ENCODE data around the gene SLC9C2. TPM values are rescaled to one million over a fixed set of nuclear protein-coding genes. Genes with fewer than 3 reads are reported as not detected.
A peak's percentile ranks its signal among the peaks of the same experiment; 100 is the strongest.

SLC9C2 gene
- total RNA-seq, 1 experiment from 2014 or later: not detected

DNA sequence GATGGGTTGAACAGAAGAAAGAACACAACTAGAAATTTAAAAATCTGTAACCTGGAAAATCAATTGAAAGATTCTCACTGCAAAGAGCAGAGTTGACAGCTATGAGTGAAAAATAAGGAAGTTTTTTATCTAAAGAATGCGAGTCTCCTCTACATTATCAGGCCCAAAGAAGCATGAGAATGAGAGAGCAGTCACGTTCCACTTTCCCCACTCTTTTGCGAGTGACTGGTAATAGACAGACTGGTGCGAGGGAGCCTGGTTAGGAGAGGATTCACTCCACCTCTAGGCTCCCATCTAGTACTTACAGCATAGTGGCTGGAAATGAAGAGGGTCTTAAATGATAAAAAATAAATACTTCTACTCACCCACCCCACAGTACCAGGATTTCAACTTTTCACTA lies 73.8 kb downstream of the SLC9C2 start:
- no peaks in the 10 kb centered on the region for H3K36me3 Mint-ChIP-seq (ENCODE audit: insufficient read depth in 1 of 3, low read depth in 3 of 3)
- Histone ChIP-seq H3K79me1 (ENCODE audit: insufficient read depth, low read depth, low read length, poor library complexity, severe bottlenecking) (no peaks in the 10 kb centered on the region), H3T11ph (ENCODE audit: low read length) (no peak overlapping the region), H4K91ac (ENCODE audit: insufficient read length, low read depth, low read length) (no peak overlapping the region), H3K27me3 (ENCODE audit: insufficient read depth, low read length) (no peaks in the 10 kb centered on the region), H3K4me2 (ENCODE audit: insufficient read depth, insufficient read length, low read length) (no peak overlapping the region), H2BK5ac (ENCODE audit: insufficient read length, low read length) (no peak overlapping the region), H3K23me2 (ENCODE audit: insufficient read length, low read depth, low read length, poor library complexity, severe bottlenecking) (no peaks in the 10 kb centered on the region), H3K27ac (ENCODE audit: insufficient read length, low read depth, low read length) (no peak overlapping the region), H3K23ac (ENCODE audit: insufficient read length, low read depth, low read length) (no peak overlapping the region), H2BK12ac (ENCODE audit: insufficient read length, low read depth, low read length) (no peak overlapping the region), H4K5ac (ENCODE audit: insufficient read length, low read depth, low read length) (no peak overlapping the region), H2AFZ (ENCODE audit: low read length) (no peak overlapping the region), H4K8ac (replicated peaks; ENCODE audit: insufficient read length, low read depth, low read length) (no peak overlapping the region), H3K79me2 (ENCODE audit: insufficient read depth, low read length) (no peaks in the 10 kb centered on the region), H4K20me1 (ENCODE audit: control insufficient read depth, insufficient read depth, insufficient read length) (no peaks in the 10 kb centered on the region), H2BK120ac (ENCODE audit: low read depth, low read length, poor library complexity, severe bottlenecking) (no peak overlapping the region), H2BK20ac (ENCODE audit: low read depth, low read length, poor library complexity, severe bottlenecking) (no peak overlapping the region), H3K4ac (ENCODE audit: low read depth, low read length) (no peak overlapping the region), H3K4me1 (ENCODE audit: insufficient read depth, low read length) (peaks cover 6% of the 10 kb centered on the region; the same call in 1 of the 2 replicates), H2AK5ac (ENCODE audit: insufficient read length, low read length) (no peak overlapping the region), H2BK15ac (ENCODE audit: low read depth, low read length) (no peak overlapping the region), H3K9ac (ENCODE audit: extremely low read depth, insufficient read length, low read length) (no peak overlapping the region), H3K56ac (ENCODE audit: insufficient read length, low read depth, low read length) (no peak overlapping the region), H3K18ac (ENCODE audit: insufficient read length, low read depth, low read length) (no peak overlapping the region), H3K14ac (ENCODE audit: insufficient read depth, low read length) (no peak overlapping the region), H3K9me3 (ENCODE audit: control insufficient read depth, low read depth, low read length) (no peaks in the 10 kb centered on the region)
- no peaks in the 10 kb centered on the region for H3K27me3 Mint-ChIP-seq (ENCODE audit: low read depth)
- TF ChIP-seq, protein P1, sequence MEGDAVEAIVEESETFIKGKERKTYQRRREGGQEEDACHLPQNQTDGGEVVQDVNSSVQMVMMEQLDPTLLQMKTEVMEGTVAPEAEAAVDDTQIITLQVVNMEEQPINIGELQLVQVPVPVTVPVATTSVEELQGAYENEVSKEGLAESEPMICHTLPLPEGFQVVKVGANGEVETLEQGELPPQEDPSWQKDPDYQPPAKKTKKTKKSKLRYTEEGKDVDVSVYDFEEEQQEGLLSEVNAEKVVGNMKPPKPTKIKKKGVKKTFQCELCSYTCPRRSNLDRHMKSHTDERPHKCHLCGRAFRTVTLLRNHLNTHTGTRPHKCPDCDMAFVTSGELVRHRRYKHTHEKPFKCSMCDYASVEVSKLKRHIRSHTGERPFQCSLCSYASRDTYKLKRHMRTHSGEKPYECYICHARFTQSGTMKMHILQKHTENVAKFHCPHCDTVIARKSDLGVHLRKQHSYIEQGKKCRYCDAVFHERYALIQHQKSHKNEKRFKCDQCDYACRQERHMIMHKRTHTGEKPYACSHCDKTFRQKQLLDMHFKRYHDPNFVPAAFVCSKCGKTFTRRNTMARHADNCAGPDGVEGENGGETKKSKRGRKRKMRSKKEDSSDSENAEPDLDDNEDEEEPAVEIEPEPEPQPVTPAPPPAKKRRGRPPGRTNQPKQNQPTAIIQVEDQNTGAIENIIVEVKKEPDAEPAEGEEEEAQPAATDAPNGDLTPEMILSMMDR (conservative IDR thresholded peaks at IDR 0.05): no peak
- H3K27ac Mint-ChIP-seq: peak overlapping the region in 1 of 3 experiments; percentile 30; a peak in 2 of 7 replicates
- DNase-seq: no peak
- no peaks in the 10 kb centered on the region for H3K9me3 Mint-ChIP-seq
- no peak overlapping the region for H3K4me3 Mint-ChIP-seq
- no CpG with 5 or more reads among the region's 4 CpGs for WGBS (ENCODE audit: extremely low coverage, insufficient read length, low lambda C conversion rate)
- H3K4me1 Mint-ChIP-seq: peaks cover 24 to 31% of the 10 kb centered on the region in 2 experiments
